ENCODE measurements around the gene CAPN5.

CAPN5 gene

GRCh38 chr11:77082838-77083565 lies 16.2 kb downstream of the CAPN5 start:
- peak in 1 of 2 donors; percentile 12 for DNase-seq (ENCODE audit: low read depth in 2 of 2)

GRCh38 chr11:77083566-77084245 lies 16.9 kb downstream of the CAPN5 start:
- no peak for DNase-seq (ENCODE audit: low read depth in 2 of 2)

GRCh38 chr11:77084581-77085191 lies 17.9 kb downstream of the CAPN5 start:
- DNase-seq (ENCODE audit: low read depth in 2 of 2): no peak

- DNase-seq (ENCODE audit: low read depth in 2 of 2): no peak
Observed at GRCh38 chr11:77085652-77086051, 18.9 kb downstream of the CAPN5 start.

- no peak for DNase-seq (ENCODE audit: low read depth in 2 of 2)
Observed at GRCh38 chr11:77086521-77087472, 20.0 kb downstream of the CAPN5 start.

GRCh38 chr11:77087723-77088225 lies 21.0 kb downstream of the CAPN5 start:
- DNase-seq (ENCODE audit: low read depth in 2 of 2): no peak

GRCh38 chr11:77088236-77089003 lies 21.6 kb downstream of the CAPN5 start:
- no peak for DNase-seq (ENCODE audit: low read depth in 2 of 2)

- no peak for DNase-seq (ENCODE audit: low read depth in 2 of 2)
Observed at GRCh38 chr11:77089004-77089545, 22.3 kb downstream of the CAPN5 start.

GRCh38 chr11:77090046-77090372 lies 23.2 kb downstream of the CAPN5 start:
- DNase-seq (ENCODE audit: low read depth in 2 of 2): no peak

- no peak for DNase-seq (ENCODE audit: low read depth in 2 of 2)
Observed at GRCh38 chr11:77090373-77091111, 23.8 kb downstream of the CAPN5 start.

- DNase-seq (ENCODE audit: low read depth in 2 of 2): peak; percentile 63 to 65
Observed at GRCh38 chr11:77091146-77091940, 24.6 kb downstream of the CAPN5 start.

GRCh38 chr11:77092382-77092781 lies 25.6 kb downstream of the CAPN5 start:
- no peak for DNase-seq (ENCODE audit: low read depth in 2 of 2)

- DNase-seq (ENCODE audit: low read depth in 2 of 2): no peak
Observed at GRCh38 chr11:77093056-77093891, 26.5 kb downstream of the CAPN5 start.

GRCh38 chr11:77093987-77094840 lies 27.4 kb downstream of the CAPN5 start:
- DNase-seq (ENCODE audit: low read depth in 2 of 2): no peak

GRCh38 chr11:77094841-77095365 lies 28.1 kb downstream of the CAPN5 start:
- no peak for DNase-seq (ENCODE audit: low read depth in 2 of 2)

GRCh38 chr11:77095551-77096490 lies 29.1 kb downstream of the CAPN5 start:
- no peak for DNase-seq (ENCODE audit: low read depth in 2 of 2)

Data from stimulated activated CD8-positive, alpha-beta memory T cell treated with anti-CD3 and anti-CD28 coated beads, Interleukin-7, amount 100 ng/mL, for 1 hour (primary cell).